GM18868 (cell line): ENCODE measurements around the gene COLEC11.
"Not testable (repeated sequence)": the region's sequence is repeated elsewhere in the genome, so short reads cannot be mapped to it uniquely, and the experiment has no call there.

Source experiments
- ATAC-seq: cut with Tn5 transposase; IDR thresholded peaks from one replicate; pipeline ENCODE4 v1.9.1; 2021; ENCODE audit warnings: mild to moderate bottlenecking, moderate library complexity; ENCODE audit not compliant: unreplicated experiment

The COLEC11 gene

DNA sequence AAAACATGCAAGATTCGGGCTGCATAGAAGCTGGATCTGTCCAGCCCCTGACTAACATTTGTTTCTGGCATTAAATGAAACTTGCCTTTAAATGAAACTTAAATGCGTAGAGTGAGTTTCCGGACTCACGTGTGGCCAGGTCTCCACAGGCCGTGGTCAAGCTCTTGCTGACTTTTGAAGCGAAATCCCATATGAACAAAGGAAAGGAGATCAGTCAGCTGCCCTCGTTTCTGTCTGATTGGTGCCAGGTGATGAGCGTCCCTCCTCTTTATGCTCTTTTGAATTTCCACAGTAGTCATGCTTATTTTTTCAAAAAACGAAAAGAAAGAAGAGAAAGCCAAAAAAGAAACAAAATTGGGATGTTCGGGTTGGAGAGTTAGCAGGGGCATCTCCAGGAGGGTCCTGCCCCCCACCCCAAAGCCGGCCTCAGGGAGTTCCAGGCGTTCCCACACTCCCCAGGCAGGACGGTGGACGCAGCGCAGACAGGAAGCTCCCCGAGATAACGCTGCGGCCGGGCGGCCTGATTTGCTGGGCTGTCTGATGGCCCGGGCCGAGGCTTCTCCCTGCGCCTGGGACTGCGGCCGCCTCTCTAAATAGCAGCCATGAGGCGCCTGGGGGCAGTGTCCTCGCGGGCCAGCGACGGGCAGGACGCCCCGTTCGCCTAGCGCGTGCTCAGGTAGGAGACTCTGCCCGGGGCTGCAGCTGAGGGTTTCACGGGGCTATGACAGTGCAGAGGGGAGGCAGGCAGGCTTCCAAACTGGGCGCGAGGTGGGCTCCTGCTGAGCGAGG, at the start of gene COLEC11:
Gene COLEC11 (plus strand): TSS at position 620 of the 789 bp plus-strand sequence. CDS start 9,229 bp downstream, outside the sequence.
- ATAC-seq: no peak

DNA sequence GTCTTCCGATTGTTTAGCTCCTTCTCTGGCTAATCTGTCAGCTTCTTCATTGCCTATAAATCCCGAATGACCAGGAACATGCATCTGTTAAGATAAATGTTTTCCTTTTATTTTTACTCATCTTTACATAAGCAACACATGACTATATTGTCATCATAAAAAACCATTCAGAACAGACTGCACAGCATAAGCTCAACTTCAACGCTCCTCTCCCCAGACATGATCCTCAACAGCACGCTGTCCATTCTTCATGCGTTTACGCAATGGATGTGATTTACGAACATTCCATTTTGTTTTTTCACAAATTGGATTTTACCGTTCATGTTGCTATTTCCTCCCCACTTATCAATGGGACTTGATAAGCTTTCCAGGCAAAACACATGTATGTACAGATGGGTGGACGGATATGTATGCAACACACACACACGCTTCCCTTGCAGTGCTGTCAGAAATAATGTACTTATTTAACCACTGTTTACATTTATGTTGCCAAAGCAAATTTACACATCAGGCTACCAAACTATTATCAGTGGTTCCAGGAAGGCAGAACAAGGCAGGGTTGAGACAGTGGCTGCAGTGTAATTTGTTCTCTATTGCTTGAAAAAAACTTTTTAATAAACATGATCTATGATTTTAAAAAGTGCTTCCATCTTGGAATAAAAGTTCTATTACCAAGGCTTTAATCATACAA, 49.0 kb upstream of the COLEC11 start:
- no peak for ATAC-seq

GRCh38 chr2:3547915-3548314, 47.0 kb upstream of the COLEC11 start:
- ATAC-seq: no peak

- no peak for ATAC-seq
Observed at GRCh38 chr2:3553946-3554345, 41.0 kb upstream of the COLEC11 start.

- ATAC-seq: peak; percentile 28
Observed at GRCh38 chr2:3557639-3558204, 37.2 kb upstream of the COLEC11 start.

- ATAC-seq: peak; percentile 95
Observed at GRCh38 chr2:3558205-3559014, 36.5 kb upstream of the COLEC11 start, which contains the start of gene RNASEH1. TSS of gene RNASEH1 (minus strand) at chr2:3558333. CDS start at chr2:3558260, 73 bp downstream.

DNA sequence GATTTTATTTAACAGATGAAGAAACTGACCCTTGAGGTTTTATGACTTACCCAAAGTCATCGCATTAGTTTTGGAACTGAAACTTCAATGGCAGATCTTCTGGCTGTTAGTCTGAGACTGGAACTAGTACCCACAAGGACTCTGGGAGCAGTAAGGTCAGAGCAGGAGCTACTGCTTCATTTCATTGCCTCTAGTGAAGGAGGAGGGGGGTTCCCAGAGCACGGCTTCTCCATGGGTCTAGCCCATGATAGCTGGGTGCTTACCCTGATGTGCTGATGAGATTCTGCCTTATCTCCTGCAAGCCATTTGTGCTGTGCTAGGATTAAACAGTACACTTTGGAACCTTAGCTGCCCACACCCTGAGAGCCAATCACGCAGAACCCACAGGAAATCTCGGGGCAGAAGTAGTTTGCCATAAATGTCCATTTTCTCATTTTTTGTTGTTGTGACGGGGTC, 31.4 kb upstream of the COLEC11 start:
- ATAC-seq: peak; percentile 62

DNA sequence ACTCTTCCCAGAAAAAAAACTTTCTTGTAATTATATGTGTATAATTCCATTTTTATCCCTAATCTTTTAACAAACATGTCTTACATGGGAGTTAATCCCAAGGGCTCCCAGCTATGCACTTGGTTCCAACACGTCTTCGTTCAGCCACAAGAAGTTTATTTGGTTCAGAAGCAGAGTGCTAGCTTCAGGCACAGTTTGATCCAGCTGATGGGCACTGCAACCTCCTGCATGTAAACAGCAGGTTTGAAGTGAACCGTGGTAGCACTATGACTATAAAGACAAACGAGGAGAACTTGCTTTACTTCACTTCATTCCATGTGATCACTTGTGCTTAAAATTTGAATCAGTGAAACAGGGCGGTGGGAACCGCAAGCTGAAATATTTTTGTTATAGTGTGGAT, 29.8 kb upstream of the COLEC11 start:
- no peak for ATAC-seq

- no peak for ATAC-seq
Observed at GRCh38 chr2:3566806-3567205, 28.1 kb upstream of the COLEC11 start.

DNA sequence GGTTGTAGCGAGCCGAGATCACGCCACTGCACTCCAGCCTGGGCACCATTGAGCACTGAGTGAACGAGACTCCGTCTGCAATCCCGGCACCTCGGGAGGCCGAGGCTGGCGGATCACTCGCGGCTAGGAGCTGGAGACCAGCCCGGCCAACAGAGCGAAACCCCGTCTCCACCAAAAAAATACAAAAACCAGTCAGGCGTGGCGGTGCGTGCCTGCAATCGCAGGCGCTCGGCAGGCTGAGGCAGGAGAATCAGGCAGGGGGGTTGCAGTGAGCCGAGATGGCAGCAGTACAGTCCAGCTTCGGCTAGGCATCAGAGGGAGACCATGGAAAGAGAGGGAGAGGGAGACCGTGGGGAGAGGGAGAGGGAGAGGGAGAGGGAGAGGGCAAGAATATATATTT, 25.3 kb upstream of the COLEC11 start:
- not testable (repeated sequence) for ATAC-seq

GRCh38 chr2:3571284-3571683, 23.6 kb upstream of the COLEC11 start:
- no peak for ATAC-seq

DNA sequence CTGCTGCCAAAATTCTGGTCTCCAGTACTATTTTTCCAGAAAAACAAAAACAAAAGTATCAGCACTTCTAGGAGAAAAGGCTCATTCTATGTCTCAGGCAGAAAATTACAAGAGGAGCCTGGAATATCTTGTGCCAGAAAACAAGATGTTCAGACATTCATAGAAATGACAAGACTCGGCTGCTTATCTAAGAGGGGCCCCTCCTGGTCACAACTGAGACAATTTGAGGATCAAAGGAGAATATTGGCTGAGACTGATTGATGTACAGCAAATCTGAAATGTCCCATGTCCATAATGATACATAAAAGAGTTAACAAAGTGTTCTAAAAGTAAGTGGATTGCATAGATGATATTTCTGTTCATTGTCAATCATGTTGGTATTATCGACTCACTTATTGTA, 22.3 kb upstream of the COLEC11 start:
- ATAC-seq: no peak

DNA sequence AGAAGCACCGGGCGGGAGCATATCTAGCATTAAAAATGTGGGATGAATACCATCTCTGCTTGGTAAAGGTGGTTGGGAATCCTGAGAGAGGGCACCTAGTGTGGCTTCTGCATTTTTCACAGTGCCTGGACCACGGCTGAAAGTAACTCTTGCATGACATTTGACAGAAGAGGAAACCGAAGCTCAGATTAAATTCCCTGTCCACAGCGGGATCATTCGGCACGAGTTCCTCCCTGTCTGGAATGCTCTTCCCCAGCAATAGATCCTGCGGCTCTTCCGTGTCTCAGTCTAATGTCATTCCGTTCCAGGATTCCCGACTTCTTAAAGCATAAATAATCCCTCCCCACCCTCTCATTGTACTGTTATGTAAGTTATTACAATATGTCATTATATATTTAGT, 20.8 kb upstream of the COLEC11 start:
- no peak for ATAC-seq

- ATAC-seq: peak; percentile 20
Observed at GRCh38 chr2:3575534-3576262, 19.2 kb upstream of the COLEC11 start.

- not testable (repeated sequence) for ATAC-seq
Observed at GRCh38 chr2:3576263-3576630, 18.7 kb upstream of the COLEC11 start.

- ATAC-seq: no peak
Observed at GRCh38 chr2:3578987-3579386, 15.9 kb upstream of the COLEC11 start.

- no peak for ATAC-seq
Observed at GRCh38 chr2:3580449-3580848, 14.5 kb upstream of the COLEC11 start.

- ATAC-seq: no peak
Observed at GRCh38 chr2:3581367-3582262, 13.3 kb upstream of the COLEC11 start.

- no peak for ATAC-seq
Observed at GRCh38 chr2:3584076-3584475, 10.8 kb upstream of the COLEC11 start.
